A673 (cell line): ENCODE measurements around the gene FAM83B. TPM values are rescaled to one million over a fixed set of nuclear protein-coding genes. Genes with fewer than 3 reads are reported as not detected.

ENCODE experiments used
- BruUV-seq: library from RNA; stranded (reverse); fragments of 400-500 nt; replicated peaks from 2 replicates; lab custom pipeline; 2021; lab: Mats Ljungman, UMichigan
- CTCF ChIA-PET: fragments of 300-600 bp; sonication (Branson Sonifier 250); formaldehyde crosslinking; loops from one replicate; lab custom pipeline; 2022; ENCODE audit warnings: antibody characterized with exemption; lab: Charles Lee
- POLR2A ChIA-PET: fragments of 300-600 bp; sonication (Branson Sonifier 250); formaldehyde crosslinking; loops from one replicate; lab custom pipeline; 2022; ENCODE audit warnings: antibody characterized with exemption; ENCODE audit not compliant: low non-redundant PET; lab: Charles Lee
- DNase-seq: peaks from one replicate; pipeline ENCODE4 v3.0.0-alpha.2; 2015; ENCODE audit warnings: low spot score
- H3K27ac ChIP-seq: fragments of 200-600 bp; sonication (generic); 2 replicates; pipeline ENCODE4 v1.5.1; 2016; ENCODE audit warnings: mixed run types, low read depth, mild to moderate bottlenecking, mixed read lengths, antibody characterized with exemption, low read length; ENCODE audit not compliant: poor library complexity, severe bottlenecking
- H3K27me3 ChIP-seq: fragments of 200-600 bp; sonication (generic); replicated peaks from 2 replicates; pipeline ENCODE4 v1.6.1; 2017; ENCODE audit warnings: mixed run types, low read depth, mild to moderate bottlenecking, mixed read lengths, antibody characterized with exemption, low read length; ENCODE audit not compliant: insufficient read depth, poor library complexity
- H3K36me3 ChIP-seq: fragments of 200-600 bp; sonication (generic); 2 replicates; pipeline ENCODE4 v1.6.1; 2016; ENCODE audit warnings: mixed run types, mild to moderate bottlenecking, mixed read lengths, antibody characterized with exemption, low read length; ENCODE audit not compliant: insufficient read depth, poor library complexity, severe bottlenecking
- H3K4me1 ChIP-seq: fragments of 200-600 bp; sonication (generic); 2 replicates; pipeline ENCODE4 v1.6.1; 2017; ENCODE audit warnings: mixed run types, mild to moderate bottlenecking, mixed read lengths, antibody characterized with exemption, low read length; ENCODE audit not compliant: insufficient read depth, poor library complexity, severe bottlenecking
- H3K4me3 ChIP-seq: fragments of 200-600 bp; sonication (generic); 2 replicates; pipeline ENCODE4 v1.5.1; 2016; ENCODE audit warnings: low read depth, mixed run types, mild to moderate bottlenecking, mixed read lengths, low read length; ENCODE audit not compliant: poor library complexity, severe bottlenecking
- H3K9me3 ChIP-seq: fragments of 200-600 bp; sonication (generic); 2 replicates; pipeline ENCODE4 v1.6.1; 2016; ENCODE audit warnings: mixed run types, low read depth, mild to moderate bottlenecking, mixed read lengths, antibody characterized with exemption, low read length; ENCODE audit not compliant: poor library complexity, severe bottlenecking
- EZH2 ChIP-seq: fragments of 200-600 bp; sonication (generic); IDR thresholded peaks from 2 replicates; pipeline ENCODE4 v1.6.1; 2017; ENCODE audit warnings: borderline replicate concordance, low read depth, mild to moderate bottlenecking, mixed read lengths, antibody characterized with exemption, low read length; ENCODE audit not compliant: poor library complexity, severe bottlenecking
- intact Hi-C: fragments of 100-400 bp; cut with micrococcal nuclease; formaldehyde crosslinking; loops from one replicate; pipeline ENCODE4 v1.10.0; 2022; ENCODE audit not compliant: unreplicated experiment
- total RNA-seq: library from RNA; stranded (reverse); gene quantifications from 2 replicates; pipeline ENCODE4 v1.2.3, GENCODE V29; 2021
- TF ChIP-seq, protein P1 (sequence below): fragments of 300-800, 200-600 bp; sonication (generic); conservative IDR thresholded peaks from 2 replicates; pipeline ENCODE4 v1.5.1; 2017; ENCODE audit warnings: low read depth, mild to moderate bottlenecking, antibody characterized with exemption, low read length, moderate library complexity, mixed read lengths

The FAM83B gene
- total RNA-seq, 1 experiment from 2014 or later: 0.41 TPM

DNA sequence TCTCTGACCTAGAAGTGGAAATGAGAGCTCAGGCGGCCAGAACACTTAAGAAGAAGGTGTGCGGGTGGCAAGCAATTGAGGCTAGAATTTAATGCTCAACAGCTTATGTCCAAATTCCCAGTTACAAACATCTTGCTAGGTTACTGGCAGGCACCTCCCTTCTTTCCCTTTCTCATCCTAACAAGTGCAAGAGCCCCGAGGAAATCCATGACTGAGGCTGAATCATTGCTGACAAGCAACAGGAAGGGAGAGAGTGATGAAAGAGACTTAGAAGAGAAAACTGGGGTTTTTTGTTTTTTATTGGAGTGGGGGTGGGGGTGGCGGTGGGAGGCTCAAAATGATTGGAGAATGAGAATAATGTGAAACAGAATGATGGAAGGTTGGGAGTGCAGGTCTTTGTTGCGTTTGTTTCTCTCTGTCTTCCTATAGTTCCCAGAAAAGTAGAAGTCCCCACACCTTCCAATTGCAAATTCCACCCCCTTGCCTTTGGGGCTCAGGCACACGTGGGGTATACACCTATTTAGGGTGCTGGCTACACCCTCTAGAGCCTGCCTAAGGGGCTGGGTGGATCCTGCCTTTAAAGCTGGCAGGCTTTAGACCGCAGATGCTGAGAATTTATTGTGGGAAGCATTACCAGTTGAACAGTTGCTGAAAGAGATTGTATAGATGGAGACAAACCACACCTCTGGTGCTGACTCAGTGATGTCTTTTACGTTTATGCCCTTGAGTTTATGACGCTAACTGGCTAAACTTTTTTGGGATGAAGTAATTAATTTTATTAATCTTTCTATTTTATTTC, 1.4 kb downstream of the FAM83B start:
- no peak for TF ChIP-seq EZH2
- TF ChIP-seq, protein P1, sequence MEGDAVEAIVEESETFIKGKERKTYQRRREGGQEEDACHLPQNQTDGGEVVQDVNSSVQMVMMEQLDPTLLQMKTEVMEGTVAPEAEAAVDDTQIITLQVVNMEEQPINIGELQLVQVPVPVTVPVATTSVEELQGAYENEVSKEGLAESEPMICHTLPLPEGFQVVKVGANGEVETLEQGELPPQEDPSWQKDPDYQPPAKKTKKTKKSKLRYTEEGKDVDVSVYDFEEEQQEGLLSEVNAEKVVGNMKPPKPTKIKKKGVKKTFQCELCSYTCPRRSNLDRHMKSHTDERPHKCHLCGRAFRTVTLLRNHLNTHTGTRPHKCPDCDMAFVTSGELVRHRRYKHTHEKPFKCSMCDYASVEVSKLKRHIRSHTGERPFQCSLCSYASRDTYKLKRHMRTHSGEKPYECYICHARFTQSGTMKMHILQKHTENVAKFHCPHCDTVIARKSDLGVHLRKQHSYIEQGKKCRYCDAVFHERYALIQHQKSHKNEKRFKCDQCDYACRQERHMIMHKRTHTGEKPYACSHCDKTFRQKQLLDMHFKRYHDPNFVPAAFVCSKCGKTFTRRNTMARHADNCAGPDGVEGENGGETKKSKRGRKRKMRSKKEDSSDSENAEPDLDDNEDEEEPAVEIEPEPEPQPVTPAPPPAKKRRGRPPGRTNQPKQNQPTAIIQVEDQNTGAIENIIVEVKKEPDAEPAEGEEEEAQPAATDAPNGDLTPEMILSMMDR: no peak
- Histone ChIP-seq H3K9me3 (no peaks in the 10 kb centered on the region), H3K27ac (no peak overlapping the region), H3K4me1 (no peaks in the 10 kb centered on the region), H3K4me3 (no peak overlapping the region), H3K36me3 (no peaks in the 10 kb centered on the region), H3K27me3 (peaks cover 25% of the 10 kb centered on the region)
- POLR2A ChIA-PET: no interaction called here
- intact Hi-C loops: no loop called here
- DNase-seq: no peak
- BruUV-seq: no TSS peak
- CTCF ChIA-PET: no interaction called here

DNA sequence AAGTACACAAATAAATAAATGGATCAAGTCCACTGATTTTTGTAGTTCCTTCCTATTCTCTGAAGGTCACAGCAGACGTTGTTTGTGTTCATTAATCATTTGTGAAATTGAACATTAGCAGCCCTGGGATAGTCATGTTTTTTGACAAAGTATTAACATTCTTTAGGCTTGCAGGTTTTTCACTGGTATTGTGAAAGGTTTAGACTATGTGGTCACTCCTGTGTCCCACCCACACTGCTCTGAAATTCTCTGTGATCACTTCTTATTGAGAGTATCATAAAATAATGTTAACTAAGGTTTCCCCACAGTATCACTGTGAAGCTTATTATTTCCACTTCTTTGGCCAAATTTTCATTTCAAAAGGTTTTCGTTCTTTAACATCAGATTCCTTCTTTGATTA, 3.5 kb downstream of the FAM83B start:
- H3K9me3 ChIP-seq: no peaks in the 10 kb centered on the region
- H3K4me1 ChIP-seq: no peaks in the 10 kb centered on the region
- H3K36me3 ChIP-seq: no peaks in the 10 kb centered on the region
- TF ChIP-seq EZH2: no peak
- TF ChIP-seq, protein P1: no peak
- DNase-seq: no peak
- H3K27ac ChIP-seq: no peak overlapping the region
- ChIA-PET CTCF (no interaction called here), POLR2A (no interaction called here)
- intact Hi-C loops: no loop called here
- peaks cover 24% of the 10 kb centered on the region for H3K27me3 ChIP-seq
- no peak overlapping the region for H3K4me3 ChIP-seq
- no TSS peak for BruUV-seq

DNA sequence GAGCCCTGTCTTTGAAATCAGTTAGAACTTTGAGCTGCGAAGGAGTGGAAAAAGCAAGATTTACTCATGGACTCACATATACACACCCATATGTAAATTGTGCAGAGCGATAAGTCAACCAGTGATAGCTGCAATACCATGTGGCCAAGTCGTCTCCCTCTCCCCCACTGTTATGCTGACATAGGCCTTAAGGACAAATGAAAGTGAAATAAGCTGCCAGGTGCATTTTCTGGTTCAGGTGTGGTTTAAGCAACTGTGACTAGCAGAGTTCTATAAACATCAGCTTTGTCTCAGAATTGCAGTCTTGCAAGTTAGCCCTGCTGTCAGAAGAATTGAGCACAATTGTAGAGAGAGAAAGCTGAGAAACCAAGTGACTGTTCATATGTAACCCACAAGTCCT, 9.6 kb downstream of the FAM83B start:
- ChIA-PET CTCF (no interaction called here), POLR2A (no interaction called here)
- no TSS peak for BruUV-seq
- Histone ChIP-seq H3K4me3 (no peak overlapping the region), H3K36me3 (no peaks in the 10 kb centered on the region), H3K27ac (no peak overlapping the region), H3K4me1 (no peaks in the 10 kb centered on the region), H3K9me3 (no peaks in the 10 kb centered on the region), H3K27me3 (no peaks in the 10 kb centered on the region)
- no peak for DNase-seq
- TF ChIP-seq, protein P1: no peak
- TF ChIP-seq EZH2: no peak
- intact Hi-C loops: no loop called here
